Measurements from ENCODE around the gene BRD1. TPM values are rescaled to one million over a fixed set of nuclear protein-coding genes. Genes with fewer than 3 reads are reported as not detected.
A peak's percentile ranks its signal among the peaks of the same experiment; 100 is the strongest.

Gene BRD1
- polyA plus RNA-seq, 3 donors, result 0.61 to 13.8 (median 0.86) TPM

- Histone ChIP-seq H3K4me2 (replicated peaks; ENCODE audit: extremely low read depth, low read length, poor library complexity, severe bottlenecking) (no peak overlapping the region), H3K4me3 (replicated peaks in 1 of 3; ENCODE audit: low read depth in 2 of 3, low read length in 3 of 3) (no peak overlapping the region), H3K9ac (ENCODE audit: insufficient read depth, low read length, poor library complexity, severe bottlenecking) (no peak overlapping the region), H3K36me3 (replicated peaks in 1 of 2; ENCODE audit: control insufficient read depth in 1 of 2, insufficient read depth in 2 of 2, low read length in 2 of 2) (peaks cover 93 to 99% of the 10 kb centered on the region in 2 donors), H3K4me1 (ENCODE audit: control insufficient read depth in 1 of 2, insufficient read depth in 2 of 2, low read length in 2 of 2) (peaks cover under 1 to 5% of the 10 kb centered on the region in 2 donors), H2AFZ (ENCODE audit: insufficient read depth, low read depth, low read length, poor library complexity, severe bottlenecking) (no peak overlapping the region), H3K79me2 (ENCODE audit: insufficient read depth, low read length) (peaks cover 69% of the 10 kb centered on the region), H3K27me3 (ENCODE audit: control insufficient read depth in 2 of 2, insufficient read depth in 2 of 2, low read length in 2 of 2) (no peaks in the 10 kb centered on the region), H3K9me3 (replicated peaks in 1 of 2; ENCODE audit: control insufficient read depth in 1 of 2, insufficient read depth in 1 of 2, low read length in 2 of 2) (no peaks in the 10 kb centered on the region), H3K27ac (ENCODE audit: low read depth in 1 of 2, low read length in 2 of 2) (no peak overlapping the region), H4K20me1 (ENCODE audit: insufficient read depth, low read length) (peaks cover 96% of the 10 kb centered on the region)
- Mint-ChIP-seq H3K27me3 (ENCODE audit: low read depth in 3 of 3) (peaks cover 0 to 4% (median 0%) of the 10 kb centered on the region in 3 donors), H3K36me3 (peaks cover 84 to 97% of the 10 kb centered on the region in 2 donors), H3K9me3 (peaks cover 0 to 2% (median 0%) of the 10 kb centered on the region in 7 donors), H3K4me1 (peaks cover 2% of the 10 kb centered on the region), H3K27ac (peak overlapping the region in 3 of 7 donors; percentile 5 to 28 (median 10)), H3K4me3 (no peak overlapping the region)
- intact Hi-C loops (cut with micrococcal nuclease), result no loop called here
- WGBS (ENCODE audit: insufficient coverage), result 92% methylated on average over 9 of the region's 11 CpGs
- TF ChIP-seq CTCF (IDR thresholded peaks at IDR 0.05), result no peak
- DNase-seq, result no peak
These were observed 32.2 kb downstream of the BRD1 start for GRCh38 chr22:49795521-49795920.

GRCh38 chr22:49793871-49794270 is 33.8 kb downstream of the BRD1 start:
- no peak for TF ChIP-seq CTCF (IDR thresholded peaks at IDR 0.05)
- Histone ChIP-seq H3K27me3 (ENCODE audit: control insufficient read depth in 2 of 2, insufficient read depth in 2 of 2, low read length in 2 of 2) (no peaks in the 10 kb centered on the region), H3K4me3 (replicated peaks in 1 of 3; ENCODE audit: low read depth in 2 of 3, low read length in 3 of 3) (no peak overlapping the region), H3K4me2 (replicated peaks; ENCODE audit: extremely low read depth, low read length, poor library complexity, severe bottlenecking) (no peak overlapping the region), H3K27ac (ENCODE audit: low read depth in 1 of 2, low read length in 2 of 2) (no peak overlapping the region), H2AFZ (ENCODE audit: insufficient read depth, low read depth, low read length, poor library complexity, severe bottlenecking) (no peak overlapping the region), H3K9ac (ENCODE audit: insufficient read depth, low read length, poor library complexity, severe bottlenecking) (no peak overlapping the region), H3K9me3 (replicated peaks in 1 of 2; ENCODE audit: control insufficient read depth in 1 of 2, insufficient read depth in 1 of 2, low read length in 2 of 2) (no peaks in the 10 kb centered on the region), H3K79me2 (ENCODE audit: insufficient read depth, low read length) (peaks cover 69% of the 10 kb centered on the region), H3K36me3 (replicated peaks in 1 of 2; ENCODE audit: control insufficient read depth in 1 of 2, insufficient read depth in 2 of 2, low read length in 2 of 2) (peaks cover 81 to 84% of the 10 kb centered on the region in 2 donors), H4K20me1 (ENCODE audit: insufficient read depth, low read length) (peaks cover 96% of the 10 kb centered on the region), H3K4me1 (ENCODE audit: control insufficient read depth in 1 of 2, insufficient read depth in 2 of 2, low read length in 2 of 2) (peaks cover 17 to 21% of the 10 kb centered on the region in 2 donors)
- Mint-ChIP-seq H3K27ac (no peak overlapping the region), H3K36me3 (peaks cover 81 to 88% of the 10 kb centered on the region in 2 donors), H3K27me3 (ENCODE audit: low read depth in 3 of 3) (peaks cover 0 to 4% (median 0%) of the 10 kb centered on the region in 3 donors), H3K9me3 (peaks cover 0 to 2% (median 0%) of the 10 kb centered on the region in 7 donors), H3K4me1 (peaks cover 18% of the 10 kb centered on the region), H3K4me3 (no peak overlapping the region)
- DNase-seq, result no peak
- intact Hi-C loops (cut with micrococcal nuclease), result no loop called here
- WGBS (ENCODE audit: insufficient coverage), result 97% methylated on average over 23 of the region's 23 CpGs

Data from CD14-positive monocyte (primary cell).